DOHH2 (cell line): Measurements from ENCODE around the gene EGFL8.

Experiments used
- H3F3A ChIP-seq: fragments of 200-600 bp; sonication (generic), shearing (Covaris generic); 2 replicates; pipeline ENCODE4 v1.6.0; 2016; ENCODE audit warnings: antibody characterized with exemption, mild to moderate bottlenecking; ENCODE audit not compliant: control insufficient read depth, insufficient read depth
- H3K27ac ChIP-seq: fragments of 200-600 bp; sonication (generic); 2 replicates; pipeline ENCODE4 v1.5.1; 2014; ENCODE audit warnings: low read depth, mild to moderate bottlenecking, low read length, moderate library complexity
- H3K27me3 ChIP-seq: fragments of 200-600 bp; sonication (generic); 2 replicates; pipeline ENCODE4 v1.6.1; 2014; ENCODE audit warnings: mild to moderate bottlenecking, low read length, mixed read lengths; ENCODE audit not compliant: control insufficient read depth
- H3K36me3 ChIP-seq: fragments of 200-600 bp; sonication (generic); 2 replicates; pipeline ENCODE4 v1.6.1; 2014; ENCODE audit warnings: mild to moderate bottlenecking, low read length, moderate library complexity, mixed read lengths; ENCODE audit not compliant: control insufficient read depth
- H3K4me1 ChIP-seq: fragments of 200-600 bp; sonication (generic); 2 replicates; pipeline ENCODE4 v1.6.1; 2014; ENCODE audit warnings: mild to moderate bottlenecking, low read length, mixed read lengths; ENCODE audit not compliant: control insufficient read depth
- H3K4me2 ChIP-seq: fragments of 200-600 bp; sonication (generic); 2 replicates; pipeline ENCODE4 v1.6.0; 2014; ENCODE audit warnings: mild to moderate bottlenecking, low read length, moderate library complexity
- H3K4me3 ChIP-seq: fragments of 200-600 bp; sonication (generic); 2 replicates; pipeline ENCODE4 v1.5.1; 2014; ENCODE audit warnings: mild to moderate bottlenecking, low read length, mixed read lengths
- H3K79me2 ChIP-seq: fragments of 200-600 bp; sonication (generic); 2 replicates; pipeline ENCODE4 v1.6.1; 2014; ENCODE audit warnings: mild to moderate bottlenecking, low read length, mixed read lengths; ENCODE audit not compliant: control insufficient read depth
- H3K9me2 ChIP-seq: fragments of 200-600 bp; sonication (generic); replicated peaks from 2 replicates; pipeline ENCODE4 v1.6.1; 2014; ENCODE audit warnings: mild to moderate bottlenecking, low read length, mixed read lengths; ENCODE audit not compliant: control insufficient read depth
- H3K9me3 ChIP-seq: fragments of 200-600 bp; sonication (generic); 2 replicates; pipeline ENCODE4 v1.6.1; 2014; ENCODE audit warnings: antibody characterized with exemption, low read length, mixed read lengths; ENCODE audit not compliant: control insufficient read depth, insufficient read depth
- H4K20me1 ChIP-seq: fragments of 200-600 bp; sonication (generic); 2 replicates; pipeline ENCODE4 v1.6.0; 2014; ENCODE audit warnings: low read depth, mild to moderate bottlenecking, antibody characterized with exemption, low read length, moderate library complexity; ENCODE audit not compliant: control insufficient read depth, insufficient read depth
- EZH2phosphoT487 ChIP-seq: fragments of 200-600 bp; sonication (generic); IDR thresholded peaks from 2 replicates; pipeline ENCODE4 v1.6.1; 2017; ENCODE audit warnings: borderline replicate concordance, mild to moderate bottlenecking, antibody characterized with exemption, low read length, moderate library complexity, mixed read lengths
- TF ChIP-seq, protein P1 (sequence below): fragments of 200-600 bp; sonication (generic); IDR thresholded peaks from one replicate; pipeline ENCODE4 v1.5.1; 2014; ENCODE audit warnings: antibody characterized with exemption, mild to moderate bottlenecking, low read depth, low read length; ENCODE audit not compliant: poor library complexity, severe bottlenecking

The EGFL8 gene

DNA sequence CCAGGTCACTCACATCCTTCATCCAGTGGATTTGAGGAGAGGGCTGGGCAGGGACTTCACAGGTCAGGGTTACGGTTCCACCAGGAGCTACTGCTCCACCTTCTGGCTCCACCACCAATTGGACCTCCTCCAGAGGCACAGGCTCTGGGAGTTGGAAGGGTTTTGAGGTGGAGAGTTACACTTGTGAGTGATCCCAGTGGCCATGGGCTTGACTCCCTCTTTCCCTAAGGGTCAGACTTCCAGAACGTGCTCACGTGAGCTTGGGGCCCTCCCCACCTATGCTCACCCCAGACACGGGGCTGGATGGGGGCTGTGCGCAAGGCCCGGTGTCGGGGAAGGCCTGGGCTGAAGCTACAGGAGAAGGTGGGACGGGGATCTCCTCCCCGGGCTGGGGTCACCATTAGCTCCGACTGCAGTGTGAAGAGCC, 18.2 kb downstream of the EGFL8 start:
- Histone ChIP-seq H3K4me2 (no peak overlapping the region), H3K4me3 (no peak overlapping the region), H3K9me2 (no peaks in the 10 kb centered on the region), H3K36me3 (peaks cover 69% of the 10 kb centered on the region), H3K79me2 (peaks cover 29% of the 10 kb centered on the region), H4K20me1 (no peaks in the 10 kb centered on the region), H3K27me3 (no peaks in the 10 kb centered on the region), H3K27ac (no peak overlapping the region), H3F3A (peaks cover 4% of the 10 kb centered on the region; the same call in 1 of the 2 replicates), H3K9me3 (no peaks in the 10 kb centered on the region), H3K4me1 (peaks cover 32% of the 10 kb centered on the region)
- TF ChIP-seq EZH2phosphoT487 = no peak
- TF ChIP-seq, protein P1, sequence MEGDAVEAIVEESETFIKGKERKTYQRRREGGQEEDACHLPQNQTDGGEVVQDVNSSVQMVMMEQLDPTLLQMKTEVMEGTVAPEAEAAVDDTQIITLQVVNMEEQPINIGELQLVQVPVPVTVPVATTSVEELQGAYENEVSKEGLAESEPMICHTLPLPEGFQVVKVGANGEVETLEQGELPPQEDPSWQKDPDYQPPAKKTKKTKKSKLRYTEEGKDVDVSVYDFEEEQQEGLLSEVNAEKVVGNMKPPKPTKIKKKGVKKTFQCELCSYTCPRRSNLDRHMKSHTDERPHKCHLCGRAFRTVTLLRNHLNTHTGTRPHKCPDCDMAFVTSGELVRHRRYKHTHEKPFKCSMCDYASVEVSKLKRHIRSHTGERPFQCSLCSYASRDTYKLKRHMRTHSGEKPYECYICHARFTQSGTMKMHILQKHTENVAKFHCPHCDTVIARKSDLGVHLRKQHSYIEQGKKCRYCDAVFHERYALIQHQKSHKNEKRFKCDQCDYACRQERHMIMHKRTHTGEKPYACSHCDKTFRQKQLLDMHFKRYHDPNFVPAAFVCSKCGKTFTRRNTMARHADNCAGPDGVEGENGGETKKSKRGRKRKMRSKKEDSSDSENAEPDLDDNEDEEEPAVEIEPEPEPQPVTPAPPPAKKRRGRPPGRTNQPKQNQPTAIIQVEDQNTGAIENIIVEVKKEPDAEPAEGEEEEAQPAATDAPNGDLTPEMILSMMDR = no peak

DNA sequence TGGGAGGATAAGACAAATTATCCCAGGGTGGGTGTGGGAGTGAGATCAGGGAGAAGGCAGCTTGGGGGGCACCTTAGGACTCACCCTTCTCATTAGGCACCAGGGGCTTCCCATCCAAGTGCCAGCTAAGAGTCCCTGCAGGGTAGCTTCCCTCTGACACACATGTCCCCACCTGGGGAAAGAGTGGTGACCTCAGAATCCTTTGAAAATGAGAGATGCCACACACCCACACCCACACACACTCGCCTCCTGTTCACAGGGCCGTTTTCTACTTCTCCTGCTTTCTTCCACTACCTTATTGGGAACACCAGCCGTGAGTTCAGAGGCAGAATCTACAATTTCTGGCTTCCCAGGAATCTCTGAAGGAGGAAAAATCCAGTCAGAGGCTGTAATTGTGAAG, 18.6 kb downstream of the EGFL8 start:
- Histone ChIP-seq H3K4me3 (no peak overlapping the region), H3K9me2 (no peaks in the 10 kb centered on the region), H3F3A (peaks cover 4% of the 10 kb centered on the region; the same call in 1 of the 2 replicates), H4K20me1 (no peaks in the 10 kb centered on the region), H3K79me2 (peaks cover 34% of the 10 kb centered on the region), H3K9me3 (no peaks in the 10 kb centered on the region), H3K4me1 (peaks cover 37% of the 10 kb centered on the region), H3K36me3 (peaks cover 74% of the 10 kb centered on the region), H3K27me3 (no peaks in the 10 kb centered on the region), H3K27ac (no peak overlapping the region), H3K4me2 (no peak overlapping the region)
- TF ChIP-seq EZH2phosphoT487 = no peak
- TF ChIP-seq, protein P1 = no peak

DNA sequence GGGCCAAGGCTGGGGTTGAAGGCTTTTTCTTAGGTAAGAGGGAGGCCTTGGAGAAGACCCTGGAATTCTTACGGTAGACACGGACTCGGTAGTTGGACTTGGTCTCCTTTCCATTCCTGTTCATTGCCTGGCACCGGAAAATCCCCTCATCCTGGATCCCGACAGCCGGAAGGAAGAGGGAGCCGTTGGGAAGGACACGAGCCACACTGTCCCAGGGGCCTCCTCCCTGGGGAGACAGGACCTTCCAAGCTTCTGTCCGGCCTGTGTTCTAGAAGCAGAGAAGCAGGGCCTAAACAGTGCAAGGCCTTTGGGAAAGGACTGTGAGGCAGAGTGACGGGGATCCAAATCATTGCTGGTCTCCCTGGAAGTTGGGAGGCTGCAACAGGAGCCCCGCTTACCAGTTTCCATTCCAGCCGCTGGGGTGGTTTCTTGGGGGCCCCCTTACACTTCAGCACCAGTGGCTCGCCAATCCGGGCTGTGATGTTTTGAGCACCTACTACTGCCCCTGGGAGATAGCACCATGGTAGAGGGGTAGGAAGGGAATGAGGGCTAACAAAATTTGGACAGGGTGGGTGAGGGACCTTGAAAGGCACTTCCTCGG, 19.2 kb downstream of the EGFL8 start:
- Histone ChIP-seq H3K36me3 (peaks cover 78% of the 10 kb centered on the region), H3K4me3 (no peak overlapping the region), H3K79me2 (peaks cover 38% of the 10 kb centered on the region), H3K9me2 (no peaks in the 10 kb centered on the region), H3K4me1 (peaks cover 42% of the 10 kb centered on the region), H3K9me3 (no peaks in the 10 kb centered on the region), H3K4me2 (no peak overlapping the region), H3K27ac (no peak overlapping the region), H3F3A (peaks cover 4% of the 10 kb centered on the region; the same call in 1 of the 2 replicates), H3K27me3 (no peaks in the 10 kb centered on the region), H4K20me1 (no peaks in the 10 kb centered on the region)
- TF ChIP-seq, protein P1 = no peak
- no peak for TF ChIP-seq EZH2phosphoT487
